Esophagus muscularis mucosa (tissue), 4 donors: Measurements from ENCODE around the gene LY9. TPM values are rescaled to one million over a fixed set of nuclear protein-coding genes. Genes with fewer than 3 reads are reported as not detected.
A peak's percentile ranks its signal among the peaks of the same experiment; 100 is the strongest.

Experiments
- DNase-seq: peaks from one replicate; pipeline ENCODE4 v3.0.0-alpha.2; 2017; ENCODE audit errors: extremely low spot score
- H3K27ac ChIP-seq, 4 donors: fragments of 200-600 bp; sonication (generic); replicated peaks in 1 of 4; 1 replicate in 3 of 4; 2 replicates in 1 of 4; pipeline ENCODE4 v1.5.1; 2016 to 2019; ENCODE audit warnings: mild to moderate bottlenecking in 1 of 4
- H3K27me3 ChIP-seq, 4 donors: fragments of 200-600 bp; sonication (generic); one replicate each; pipeline versions ENCODE4 v1.5.1 to v1.6.0; 2016 to 2019
- H3K36me3 ChIP-seq, 4 donors: fragments of 200-600 bp; sonication (generic); one replicate each; pipeline ENCODE4 v1.5.1; 2016 to 2019
- H3K4me1 ChIP-seq, 4 donors: fragments of 200-600 bp; sonication (generic); one replicate each; pipeline ENCODE4 v1.5.1; 2016 to 2019
- H3K4me3 ChIP-seq, 4 donors: fragments of 200-600 bp; sonication (generic); 1 replicate in 2 of 4; 2 replicates in 2 of 4; pipeline ENCODE4 v1.5.1; 2016 to 2019; ENCODE audit warnings: mild to moderate bottlenecking in 4 of 4, moderate library complexity in 1 of 4
- H3K9me3 ChIP-seq, 4 donors: fragments of 200-600 bp; sonication (generic); 1 replicate in 3 of 4; 2 replicates in 1 of 4; pipeline ENCODE4 v1.5.1; 2016 to 2019
- EP300 ChIP-seq: sonication (generic); formaldehyde crosslinking; IDR thresholded peaks from one replicate; pipeline ENCODE4 v1.6.1; 2017; ENCODE audit warnings: antibody characterized with exemption
- POLR2A ChIP-seq: fragments of 450-650 bp; IDR thresholded peaks from one replicate; pipeline ENCODE4 v1.6.1; 2017; ENCODE audit warnings: antibody characterized with exemption, moderate library complexity, mild to moderate bottlenecking, low read depth
- POLR2AphosphoS5 ChIP-seq, 2 donors: sonication (generic); formaldehyde crosslinking; IDR thresholded peaks; one replicate each; pipeline ENCODE4 v1.6.1; 2017; ENCODE audit warnings: antibody characterized with exemption in 2 of 2
- WGBS: methylation state at CpG from one replicate; pipeline ENCODE4 v1.1.5; 2018; 5-methylcytosine and 5-hydroxymethylcytosine counted together
- intact Hi-C: fragments of 100-400 bp; cut with DNase I; formaldehyde crosslinking; loops from one replicate; pipeline ENCODE4 v1.15.1; 2023
- total RNA-seq, 4 donors: library from RNA; depleted of rRNA; stranded (reverse); fragments of >200 nt; gene quantifications; one replicate each; pipeline versions ENCODE4 v1.1.0 to v1.2.1, GENCODE V29; 2016
- TF ChIP-seq, protein P1 (sequence below), 3 experiments: fragments of 200-600 bp in 2 of 3; fragments of 450-650 bp in 1 of 3; sonication (generic) in 2 of 3; IDR thresholded peaks; one replicate each; pipeline ENCODE4 v1.5.1; 2017 to 2019; ENCODE audit warnings: antibody characterized with exemption in 3 of 3, mild to moderate bottlenecking in 2 of 3, moderate library complexity in 1 of 3

LY9 gene
- total RNA-seq, 4 donors from 2014 or later, result 0.26 to 0.66 TPM; not detected in 2

DNA sequence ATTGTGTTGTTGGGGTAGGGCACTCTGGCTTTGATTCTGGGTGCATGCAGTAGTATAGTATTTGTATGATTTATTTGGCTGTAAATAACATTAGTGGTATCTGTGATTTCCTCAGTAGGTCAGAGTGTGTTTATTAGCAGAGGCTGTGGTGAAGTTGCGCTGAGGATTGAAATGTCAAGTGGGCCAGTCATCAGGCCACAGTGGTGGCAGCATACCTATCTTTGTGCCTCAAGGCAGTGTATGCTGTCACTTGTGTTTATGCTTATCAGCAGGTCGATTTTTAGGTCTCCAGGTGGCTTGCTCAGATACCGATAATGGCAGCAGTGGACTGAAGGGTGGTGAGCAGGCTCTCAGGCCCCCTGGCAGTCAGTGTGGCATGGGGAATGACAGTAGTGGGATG, 11.3 kb downstream of the LY9 start:
- peaks cover 0 to 29% (median 18%) of the 10 kb centered on the region in 4 donors for H3K9me3 ChIP-seq
- TF ChIP-seq, protein P1, sequence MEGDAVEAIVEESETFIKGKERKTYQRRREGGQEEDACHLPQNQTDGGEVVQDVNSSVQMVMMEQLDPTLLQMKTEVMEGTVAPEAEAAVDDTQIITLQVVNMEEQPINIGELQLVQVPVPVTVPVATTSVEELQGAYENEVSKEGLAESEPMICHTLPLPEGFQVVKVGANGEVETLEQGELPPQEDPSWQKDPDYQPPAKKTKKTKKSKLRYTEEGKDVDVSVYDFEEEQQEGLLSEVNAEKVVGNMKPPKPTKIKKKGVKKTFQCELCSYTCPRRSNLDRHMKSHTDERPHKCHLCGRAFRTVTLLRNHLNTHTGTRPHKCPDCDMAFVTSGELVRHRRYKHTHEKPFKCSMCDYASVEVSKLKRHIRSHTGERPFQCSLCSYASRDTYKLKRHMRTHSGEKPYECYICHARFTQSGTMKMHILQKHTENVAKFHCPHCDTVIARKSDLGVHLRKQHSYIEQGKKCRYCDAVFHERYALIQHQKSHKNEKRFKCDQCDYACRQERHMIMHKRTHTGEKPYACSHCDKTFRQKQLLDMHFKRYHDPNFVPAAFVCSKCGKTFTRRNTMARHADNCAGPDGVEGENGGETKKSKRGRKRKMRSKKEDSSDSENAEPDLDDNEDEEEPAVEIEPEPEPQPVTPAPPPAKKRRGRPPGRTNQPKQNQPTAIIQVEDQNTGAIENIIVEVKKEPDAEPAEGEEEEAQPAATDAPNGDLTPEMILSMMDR (IDR thresholded peaks at IDR 0.05), result no peak
- no peak for TF ChIP-seq POLR2A
- TF ChIP-seq EP300, result no peak
- TF ChIP-seq POLR2AphosphoS5 (IDR thresholded peaks at IDR 0.05), result no peak
- no peaks in the 10 kb centered on the region for H3K4me1 ChIP-seq
- peak; percentile 45 for DNase-seq
- WGBS, result 100% methylated on average over 1 of the region's 3 CpGs
- intact Hi-C loops, result no loop called here
- H3K36me3 ChIP-seq, result no peaks in the 10 kb centered on the region
- H3K4me3 ChIP-seq, result no peak overlapping the region
- H3K27ac ChIP-seq, result no peak overlapping the region
- H3K27me3 ChIP-seq, result peaks cover 0 to 1% (median 0%) of the 10 kb centered on the region in 4 donors

DNA sequence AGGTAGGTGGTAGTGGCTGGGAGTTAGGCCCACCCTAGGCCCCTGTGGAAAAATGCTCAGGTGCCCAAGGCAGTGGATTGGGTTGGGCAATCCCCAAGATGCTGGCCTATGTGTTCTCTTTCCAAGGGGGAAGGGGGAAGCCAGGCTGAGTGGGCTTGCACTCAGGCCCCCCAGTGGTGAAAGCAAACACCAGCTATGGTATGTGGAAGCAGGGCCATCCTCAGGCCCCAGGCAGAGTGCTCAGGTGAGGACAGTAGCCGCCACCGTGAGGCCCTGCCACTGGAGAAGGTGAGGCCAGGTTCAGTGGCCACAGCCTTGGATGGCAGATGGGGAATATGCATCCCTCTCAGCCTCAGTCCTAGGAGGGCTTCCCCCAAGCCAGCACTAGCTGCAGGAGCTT, 11.8 kb downstream of the LY9 start:
- H3K9me3 ChIP-seq, result peaks cover 0 to 29% (median 18%) of the 10 kb centered on the region in 4 donors
- H3K27ac ChIP-seq, result no peak overlapping the region
- H3K4me1 ChIP-seq, result no peaks in the 10 kb centered on the region
- intact Hi-C loops, result no loop called here
- no CpG with 5 or more reads among the region's 2 CpGs for WGBS
- H3K36me3 ChIP-seq, result no peaks in the 10 kb centered on the region
- no peak for DNase-seq
- H3K27me3 ChIP-seq, result no peaks in the 10 kb centered on the region
- no peak for TF ChIP-seq EP300
- TF ChIP-seq POLR2AphosphoS5 (IDR thresholded peaks at IDR 0.05), result no peak
- no peak for TF ChIP-seq POLR2A
- TF ChIP-seq, protein P1 (IDR thresholded peaks at IDR 0.05), result no peak
- H3K4me3 ChIP-seq, result no peak overlapping the region

DNA sequence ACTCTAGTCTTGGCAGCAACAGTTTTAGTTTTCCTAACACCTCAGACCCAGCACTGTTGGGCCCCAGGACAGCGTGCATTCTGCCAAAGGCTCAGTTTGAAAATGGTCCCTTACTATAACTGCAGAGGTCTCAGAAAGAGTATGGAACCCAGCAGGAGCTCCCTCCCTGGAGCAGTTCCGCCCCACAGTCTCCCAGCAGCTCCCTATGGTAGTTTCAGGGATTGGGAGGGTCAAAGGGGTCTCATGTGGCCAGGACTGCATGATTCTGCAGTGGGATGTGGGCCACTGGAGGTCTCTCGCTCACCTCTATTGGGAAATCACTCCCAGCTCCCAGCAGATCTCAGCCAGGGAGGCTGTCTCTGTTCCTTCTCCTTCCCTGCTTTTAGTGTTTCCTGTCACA, 12.3 kb downstream of the LY9 start:
- H3K4me3 ChIP-seq, result no peak overlapping the region
- WGBS, result 83% methylated on average over 3 of the region's 3 CpGs
- H3K36me3 ChIP-seq, result no peaks in the 10 kb centered on the region
- no peak for TF ChIP-seq POLR2A
- TF ChIP-seq, protein P1 (IDR thresholded peaks at IDR 0.05), result no peak
- no peak overlapping the region for H3K27ac ChIP-seq
- no peaks in the 10 kb centered on the region for H3K4me1 ChIP-seq
- intact Hi-C loops, result no loop called here
- peak; percentile 81 for DNase-seq
- H3K27me3 ChIP-seq, result no peaks in the 10 kb centered on the region
- peaks cover 0 to 29% (median 18%) of the 10 kb centered on the region in 4 donors for H3K9me3 ChIP-seq

DNA sequence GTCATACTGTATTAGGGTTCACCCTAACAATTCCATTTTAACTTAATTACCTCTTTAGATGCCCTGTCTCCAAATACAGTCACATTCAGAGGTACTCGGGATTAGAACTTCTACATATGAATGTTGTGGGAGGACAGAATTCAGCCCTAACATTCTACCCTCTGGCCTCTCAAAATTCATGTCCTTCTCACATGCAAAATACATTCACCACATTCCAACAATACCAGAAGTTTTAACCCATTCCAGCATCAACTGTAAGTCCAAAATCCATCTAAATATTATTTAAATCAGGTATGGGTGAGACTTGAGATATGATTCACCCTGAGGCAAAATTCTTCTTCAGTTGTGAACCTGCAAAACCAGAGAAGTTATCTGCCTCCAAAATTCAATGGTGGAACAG, 14.5 kb downstream of the LY9 start:
- no peaks in the 10 kb centered on the region for H3K4me1 ChIP-seq
- 32% methylated on average over 1 of the region's 1 CpG for WGBS
- peaks cover 0 to 8% (median 0%) of the 10 kb centered on the region in 4 donors for H3K27me3 ChIP-seq
- no peaks in the 10 kb centered on the region for H3K36me3 ChIP-seq
- H3K9me3 ChIP-seq, result peaks cover 0 to 29% (median 18%) of the 10 kb centered on the region in 4 donors
- intact Hi-C loops, result no loop called here
- no peak overlapping the region for H3K4me3 ChIP-seq
- TF ChIP-seq EP300, result no peak
- TF ChIP-seq POLR2AphosphoS5 (IDR thresholded peaks at IDR 0.05), result no peak
- DNase-seq, result no peak
- no peak overlapping the region for H3K27ac ChIP-seq

DNA sequence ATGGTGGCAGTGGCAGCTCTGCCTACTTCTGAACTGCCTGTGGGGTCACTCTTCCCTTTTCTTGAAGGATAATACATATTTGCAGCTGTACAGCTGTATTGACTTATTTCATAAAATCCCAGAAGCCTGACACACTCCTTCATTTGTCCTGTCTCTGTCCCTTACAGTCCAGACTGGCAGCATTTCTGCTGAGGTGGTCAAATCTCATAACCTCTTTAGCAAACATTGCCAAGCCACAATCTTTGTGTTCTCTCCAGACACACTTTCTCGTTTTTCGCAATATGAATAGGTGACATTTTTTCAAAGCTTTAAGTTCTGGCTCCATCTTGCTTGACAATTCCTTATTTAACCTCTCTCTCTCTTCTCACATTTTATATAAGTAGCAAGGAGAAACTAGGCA, 15.2 kb downstream of the LY9 start:
- 91% methylated on average over 2 of the region's 2 CpGs for WGBS
- H3K27ac ChIP-seq, result no peak overlapping the region
- DNase-seq, result no peak
- H3K27me3 ChIP-seq, result peaks cover 0 to 14% (median 0%) of the 10 kb centered on the region in 4 donors
- H3K4me3 ChIP-seq, result no peak overlapping the region
- peaks cover 0 to 25% (median 16%) of the 10 kb centered on the region in 4 donors for H3K9me3 ChIP-seq
- H3K4me1 ChIP-seq, result no peaks in the 10 kb centered on the region
- intact Hi-C loops, result no loop called here
- no peaks in the 10 kb centered on the region for H3K36me3 ChIP-seq
- TF ChIP-seq POLR2AphosphoS5 (IDR thresholded peaks at IDR 0.05) (no peak), POLR2A (no peak), EP300 (no peak)
- TF ChIP-seq, protein P1 (IDR thresholded peaks at IDR 0.05), result no peak
